Skeletal muscle satellite cell (primary cell): ENCODE results near the gene PTPRG.

Experiments used
- H3K27me3 ChIP-seq: 2 replicates; pipeline ENCODE4 v1.7.0; 2013; ENCODE audit warnings: low read length; ENCODE audit not compliant: control insufficient read depth, insufficient read depth
- H3K36me3 ChIP-seq: 2 replicates; pipeline ENCODE4 v1.7.0; 2013; ENCODE audit warnings: mild to moderate bottlenecking, control low read depth, low read length; ENCODE audit not compliant: insufficient read depth
- H3K4me1 ChIP-seq: 2 replicates; pipeline ENCODE4 v1.7.0; 2013; ENCODE audit warnings: low read length; ENCODE audit not compliant: control insufficient read depth, insufficient read depth
- H3K4me2 ChIP-seq: 2 replicates; pipeline ENCODE4 v1.7.0; 2013; ENCODE audit warnings: mild to moderate bottlenecking, low read length
- H3K4me3 ChIP-seq: 2 replicates; pipeline ENCODE4 v1.7.0; 2013; ENCODE audit warnings: low read length
- H3K9ac ChIP-seq: 2 replicates; pipeline ENCODE4 v1.7.0; 2013; ENCODE audit warnings: mild to moderate bottlenecking, low read depth, low read length, moderate library complexity
- H3K9me3 ChIP-seq: replicated peaks from 2 replicates; pipeline ENCODE4 v1.7.0; 2013; ENCODE audit warnings: mild to moderate bottlenecking, control low read depth, low read length

The PTPRG gene

DNA sequence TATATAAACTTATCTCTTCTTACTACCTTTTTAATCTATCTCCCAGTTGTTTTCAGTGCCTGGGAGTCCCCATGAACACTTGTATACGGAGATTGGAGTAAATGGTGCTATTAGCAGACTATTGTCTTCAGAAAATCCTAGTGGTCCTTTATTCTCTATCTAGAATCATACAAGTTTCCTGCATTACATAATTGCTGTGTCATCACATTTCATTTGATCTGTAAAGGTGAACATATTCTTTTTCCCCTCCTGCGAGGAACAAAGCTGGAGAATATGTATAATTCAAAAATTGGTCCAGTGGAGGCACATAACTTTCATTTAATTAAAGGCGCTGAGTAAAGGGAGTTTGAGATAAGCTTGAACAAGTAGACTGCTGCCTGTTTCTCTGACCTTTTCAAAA lies 487.2 kb downstream of the PTPRG start:
- Histone ChIP-seq H3K36me3 (no peaks in the 10 kb centered on the region), H3K9me3 (no peaks in the 10 kb centered on the region), H3K9ac (no peak overlapping the region), H3K4me2 (peak overlapping the region; percentile 63), H3K4me3 (no peak overlapping the region), H3K27me3 (no peaks in the 10 kb centered on the region), H3K4me1 (no peaks in the 10 kb centered on the region)

GRCh38 chr3:62049033-62049432 lies 487.7 kb downstream of the PTPRG start:
- no peak overlapping the region for H3K4me3 ChIP-seq
- H3K4me2 ChIP-seq = peak overlapping the region; percentile 63
- H3K9me3 ChIP-seq = no peaks in the 10 kb centered on the region
- H3K27me3 ChIP-seq = no peaks in the 10 kb centered on the region
- H3K36me3 ChIP-seq = no peaks in the 10 kb centered on the region
- H3K4me1 ChIP-seq = no peaks in the 10 kb centered on the region
- no peak overlapping the region for H3K9ac ChIP-seq

GRCh38 chr3:62051506-62051905 lies 490.1 kb downstream of the PTPRG start:
- H3K36me3 ChIP-seq = no peaks in the 10 kb centered on the region
- H3K9ac ChIP-seq = no peak overlapping the region
- no peaks in the 10 kb centered on the region for H3K27me3 ChIP-seq
- no peak overlapping the region for H3K4me2 ChIP-seq
- no peaks in the 10 kb centered on the region for H3K9me3 ChIP-seq
- H3K4me1 ChIP-seq = no peaks in the 10 kb centered on the region
- no peak overlapping the region for H3K4me3 ChIP-seq

DNA sequence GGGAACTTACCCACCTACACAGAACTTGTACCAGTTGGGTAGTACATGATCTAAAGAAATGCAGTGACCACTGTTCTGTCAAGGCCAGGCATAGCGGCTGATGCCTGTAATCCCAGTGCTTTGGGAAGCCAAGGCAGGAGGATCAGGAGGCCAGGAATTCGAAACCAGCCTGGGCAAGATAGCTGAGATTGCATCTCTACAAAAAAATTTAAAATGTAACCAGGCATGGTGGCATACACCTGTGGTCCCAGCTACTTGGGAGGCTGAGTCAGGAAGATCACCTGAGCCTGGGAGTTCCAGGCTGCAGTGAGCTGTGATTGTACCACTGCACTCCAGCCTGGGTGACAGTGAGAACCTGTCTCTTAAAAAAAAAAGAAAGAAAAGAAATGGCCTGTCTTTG lies 491.0 kb downstream of the PTPRG start:
- no peaks in the 10 kb centered on the region for H3K4me1 ChIP-seq
- H3K9ac ChIP-seq = no peak overlapping the region
- no peak overlapping the region for H3K4me3 ChIP-seq
- H3K9me3 ChIP-seq = no peaks in the 10 kb centered on the region
- H3K36me3 ChIP-seq = no peaks in the 10 kb centered on the region
- no peaks in the 10 kb centered on the region for H3K27me3 ChIP-seq
- H3K4me2 ChIP-seq = no peak overlapping the region

DNA sequence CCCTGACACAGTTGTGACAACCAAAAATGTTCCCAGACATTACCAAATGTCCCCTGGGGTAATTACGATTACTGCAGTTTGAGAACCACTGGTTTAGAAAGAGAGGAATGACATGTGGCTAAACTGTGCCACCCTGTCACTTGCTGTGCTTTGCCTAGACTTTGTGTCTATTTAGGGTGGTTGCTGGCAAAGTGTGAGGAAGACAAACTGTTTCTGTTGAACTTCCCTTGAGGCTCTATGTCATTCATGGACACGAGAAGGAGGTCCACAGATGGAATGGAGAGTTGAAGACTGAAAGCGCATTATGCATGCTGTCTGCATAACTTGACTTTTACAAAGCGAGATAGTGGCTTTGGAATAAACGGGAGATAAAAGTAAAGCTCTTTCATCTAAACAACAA lies 495.3 kb downstream of the PTPRG start:
- H3K27me3 ChIP-seq = no peaks in the 10 kb centered on the region
- H3K4me2 ChIP-seq = no peak overlapping the region
- no peak overlapping the region for H3K9ac ChIP-seq
- H3K4me1 ChIP-seq = no peaks in the 10 kb centered on the region
- H3K4me3 ChIP-seq = no peak overlapping the region
- no peaks in the 10 kb centered on the region for H3K9me3 ChIP-seq
- H3K36me3 ChIP-seq = no peaks in the 10 kb centered on the region

DNA sequence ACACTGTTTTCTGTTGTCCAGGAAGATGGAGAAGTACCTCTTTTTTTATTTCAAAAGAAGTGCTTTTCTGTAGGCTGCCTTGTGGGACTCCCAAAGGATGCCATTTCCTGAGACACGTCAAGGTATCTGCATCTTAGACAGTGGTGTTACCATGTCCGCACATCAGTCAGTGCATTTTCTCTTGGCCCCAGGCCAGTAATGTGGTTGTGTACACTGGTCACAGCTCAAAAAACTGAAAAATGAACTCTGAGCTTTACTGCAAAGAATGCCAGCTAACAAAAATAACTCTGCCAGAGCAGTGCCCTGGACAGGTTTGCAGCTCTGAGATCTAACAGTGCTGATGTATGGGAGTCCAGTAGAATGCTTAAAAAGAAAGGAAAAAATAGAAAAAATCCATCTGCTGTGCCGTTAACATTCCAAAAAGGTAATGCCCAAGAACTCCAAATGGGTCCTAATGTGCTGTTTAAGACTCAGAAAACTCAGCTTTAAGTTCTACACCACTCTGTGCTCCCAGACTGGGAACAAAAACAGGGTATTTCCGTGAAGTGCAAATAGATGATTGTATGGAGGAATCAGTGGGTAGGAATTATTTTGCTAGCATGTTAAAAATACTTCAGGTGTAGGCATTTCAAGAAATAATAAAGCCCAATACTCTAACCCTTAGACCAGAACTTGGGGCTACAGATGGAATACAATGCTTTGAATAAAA lies 496.1 kb downstream of the PTPRG start:
- Histone ChIP-seq H3K4me2 (no peak overlapping the region), H3K9ac (no peak overlapping the region), H3K4me1 (no peaks in the 10 kb centered on the region), H3K36me3 (no peaks in the 10 kb centered on the region), H3K27me3 (no peaks in the 10 kb centered on the region), H3K4me3 (no peak overlapping the region), H3K9me3 (no peaks in the 10 kb centered on the region)

DNA sequence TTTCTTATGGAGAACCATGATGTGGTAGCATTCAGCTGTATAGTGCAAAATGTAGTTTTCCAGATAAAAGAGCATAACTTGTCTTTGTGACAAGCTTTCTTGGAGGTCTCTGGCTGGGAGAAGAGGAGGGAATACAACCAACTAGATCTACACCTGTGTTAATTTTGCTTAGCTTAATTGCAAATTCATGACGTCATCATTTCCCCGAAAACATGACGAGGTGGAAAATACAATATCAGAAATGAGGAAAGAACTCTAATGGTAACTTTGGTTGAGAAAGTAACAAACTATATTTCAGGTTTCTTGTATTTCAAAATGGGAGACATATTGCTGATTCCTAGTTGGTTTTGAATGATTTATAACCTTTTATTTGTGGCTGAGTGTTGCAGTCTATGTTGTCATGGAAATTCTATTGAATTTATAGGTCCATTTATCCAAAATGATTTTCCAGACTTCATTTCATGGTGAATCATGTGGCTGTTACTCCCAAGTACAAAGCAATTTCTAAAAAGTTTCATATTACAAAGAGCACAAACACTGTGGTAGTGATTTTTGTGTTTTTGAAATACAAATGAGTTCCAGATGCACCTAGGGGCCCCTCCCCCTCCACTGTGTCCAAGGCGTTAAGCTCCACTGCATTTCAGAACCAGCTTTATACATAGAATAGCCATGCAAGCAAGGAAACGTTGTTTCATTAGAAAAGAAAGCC lies 504.8 kb downstream of the PTPRG start:
- Histone ChIP-seq H3K36me3 (no peaks in the 10 kb centered on the region), H3K9ac (no peak overlapping the region), H3K4me2 (no peak overlapping the region), H3K9me3 (no peaks in the 10 kb centered on the region), H3K4me3 (no peak overlapping the region), H3K4me1 (peaks cover 3% of the 10 kb centered on the region), H3K27me3 (no peaks in the 10 kb centered on the region)

- H3K4me3 ChIP-seq = no peak overlapping the region
- no peaks in the 10 kb centered on the region for H3K36me3 ChIP-seq
- H3K9ac ChIP-seq = no peak overlapping the region
- H3K27me3 ChIP-seq = no peaks in the 10 kb centered on the region
- no peak overlapping the region for H3K4me2 ChIP-seq
- H3K4me1 ChIP-seq = peaks cover 3% of the 10 kb centered on the region
- H3K9me3 ChIP-seq = no peaks in the 10 kb centered on the region
Measured at GRCh38 chr3:62068337-62068736, 507.0 kb downstream of the PTPRG start.

DNA sequence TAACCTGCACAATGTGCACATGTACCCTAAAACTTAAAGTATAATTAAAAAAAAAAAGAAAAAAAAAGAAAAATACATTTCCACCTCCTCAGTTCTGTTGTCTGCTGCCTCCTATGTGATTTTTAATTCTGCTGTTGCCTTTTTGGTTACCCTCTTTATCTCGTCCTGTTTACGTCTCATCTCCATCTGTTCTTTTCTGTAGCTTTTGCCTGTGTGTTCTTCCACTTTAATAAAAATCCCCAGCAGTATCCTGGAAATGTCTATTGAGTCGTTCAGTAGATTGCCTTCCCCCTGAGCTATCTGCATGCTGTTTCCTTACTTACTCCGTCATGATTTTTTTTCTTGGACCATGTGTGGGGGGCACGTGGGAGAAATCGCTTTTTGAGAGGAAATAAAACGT lies 509.5 kb downstream of the PTPRG start:
- Histone ChIP-seq H3K9me3 (no peaks in the 10 kb centered on the region), H3K4me3 (no peak overlapping the region), H3K36me3 (no peaks in the 10 kb centered on the region), H3K27me3 (no peaks in the 10 kb centered on the region), H3K9ac (no peak overlapping the region), H3K4me1 (peaks cover 3% of the 10 kb centered on the region), H3K4me2 (no peak overlapping the region)

GRCh38 chr3:62073038-62073437 lies 511.7 kb downstream of the PTPRG start:
- Histone ChIP-seq H3K27me3 (no peaks in the 10 kb centered on the region), H3K36me3 (no peaks in the 10 kb centered on the region), H3K4me3 (no peak overlapping the region), H3K9me3 (no peaks in the 10 kb centered on the region), H3K4me1 (no peaks in the 10 kb centered on the region), H3K4me2 (no peak overlapping the region), H3K9ac (no peak overlapping the region)

DNA sequence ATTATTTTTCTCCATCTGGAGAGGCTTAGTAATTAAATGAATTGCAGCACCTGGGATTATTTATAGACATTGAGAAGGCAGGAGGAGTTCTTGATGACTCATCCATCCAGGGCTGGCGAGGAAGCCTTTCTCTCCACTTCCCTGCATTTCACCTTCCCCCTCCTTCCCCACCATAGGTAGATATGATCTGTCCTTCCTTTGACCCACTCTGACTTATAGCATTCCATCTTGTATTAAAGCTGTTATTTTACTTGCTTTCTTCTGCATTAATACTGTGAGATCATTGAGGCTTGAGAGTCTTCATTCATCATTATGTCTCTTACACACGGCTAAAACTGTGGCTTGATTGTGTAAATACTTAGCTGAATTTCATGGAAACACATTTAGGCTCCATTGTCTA lies 523.2 kb downstream of the PTPRG start:
- Histone ChIP-seq H3K4me2 (no peak overlapping the region), H3K4me1 (no peaks in the 10 kb centered on the region), H3K4me3 (no peak overlapping the region), H3K9me3 (no peaks in the 10 kb centered on the region), H3K36me3 (no peaks in the 10 kb centered on the region), H3K27me3 (no peaks in the 10 kb centered on the region), H3K9ac (no peak overlapping the region)
